ENCODE measurements around the gene PIWIL1. TPM values are rescaled to one million over a fixed set of nuclear protein-coding genes. Genes with fewer than 3 reads are reported as not detected.

The PIWIL1 gene
- total RNA-seq, 2 experiments from 2014 or later = not detected

GRCh38 chr12:130412384-130412783, 74.7 kb downstream of the PIWIL1 start:
- no peak for DNase-seq
- ChIA-PET CTCF (no interaction called here), POLR2A (no interaction called here)
- Mint-ChIP-seq H3K36me3 (ENCODE audit: low read depth) (no peaks in the 10 kb centered on the region), H3K4me3 (no peak overlapping the region), H3K27ac (no peak overlapping the region), H3K4me1 (no peaks in the 10 kb centered on the region), H3K27me3 (no peaks in the 10 kb centered on the region), H3K9me3 (peaks cover 2% of the 10 kb centered on the region)

- ChIA-PET CTCF (no interaction called here), POLR2A (no interaction called here)
- H3K4me3 Mint-ChIP-seq = no peak overlapping the region
- no peak for DNase-seq
- no peaks in the 10 kb centered on the region for H3K36me3 Mint-ChIP-seq (ENCODE audit: low read depth)
- H3K9me3 Mint-ChIP-seq = peaks cover 1% of the 10 kb centered on the region
- H3K27me3 Mint-ChIP-seq = no peaks in the 10 kb centered on the region
- H3K4me1 Mint-ChIP-seq = no peaks in the 10 kb centered on the region
- no peak overlapping the region for H3K27ac Mint-ChIP-seq
Observed at GRCh38 chr12:130413909-130414308, 76.2 kb downstream of the PIWIL1 start.

GRCh38 chr12:130414381-130414780, 76.7 kb downstream of the PIWIL1 start:
- Mint-ChIP-seq H3K27me3 (no peaks in the 10 kb centered on the region), H3K9me3 (no peaks in the 10 kb centered on the region), H3K36me3 (ENCODE audit: low read depth) (no peaks in the 10 kb centered on the region), H3K27ac (no peak overlapping the region), H3K4me3 (no peak overlapping the region), H3K4me1 (no peaks in the 10 kb centered on the region)
- DNase-seq = no peak
- ChIA-PET CTCF (no interaction called here), POLR2A (no interaction called here)

DNA sequence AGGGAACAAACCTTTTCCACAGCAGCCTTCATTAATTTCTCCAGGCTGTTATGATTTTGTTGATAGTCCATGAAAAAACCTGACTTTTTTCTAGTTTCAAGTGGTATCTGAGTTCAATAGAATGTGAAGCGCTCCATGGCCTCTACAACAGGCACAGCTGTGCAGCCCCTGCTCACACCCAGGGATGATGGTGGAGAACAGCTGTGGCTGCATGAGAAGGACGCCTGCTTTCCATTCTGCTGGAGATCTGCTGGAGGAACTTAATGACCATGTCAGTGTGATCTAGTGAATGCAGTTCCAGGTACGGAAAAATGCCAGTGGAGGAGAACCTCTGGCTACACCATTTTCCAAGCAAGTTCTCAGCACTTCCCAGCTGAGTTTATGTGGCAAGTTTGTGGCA, 80.6 kb downstream of the PIWIL1 start:
- CTCF ChIA-PET = no interaction called here
- no peaks in the 10 kb centered on the region for H3K4me1 Mint-ChIP-seq
- no peaks in the 10 kb centered on the region for H3K9me3 Mint-ChIP-seq
- H3K27me3 Mint-ChIP-seq = no peaks in the 10 kb centered on the region
- no peak overlapping the region for H3K27ac Mint-ChIP-seq
- H3K4me3 Mint-ChIP-seq = no peak overlapping the region
- H3K36me3 Mint-ChIP-seq (ENCODE audit: low read depth) = no peaks in the 10 kb centered on the region
- POLR2A ChIA-PET = no interaction called here
- DNase-seq = no peak

- no peaks in the 10 kb centered on the region for H3K36me3 Mint-ChIP-seq (ENCODE audit: low read depth)
- CTCF ChIA-PET = no interaction called here
- no peaks in the 10 kb centered on the region for H3K9me3 Mint-ChIP-seq
- no peaks in the 10 kb centered on the region for H3K27me3 Mint-ChIP-seq
- H3K27ac Mint-ChIP-seq = no peak overlapping the region
- H3K4me3 Mint-ChIP-seq = no peak overlapping the region
- POLR2A ChIA-PET = no interaction called here
- no peak for DNase-seq
- H3K4me1 Mint-ChIP-seq = no peaks in the 10 kb centered on the region
Observed at GRCh38 chr12:130419116-130419515, 81.4 kb downstream of the PIWIL1 start.

DNA sequence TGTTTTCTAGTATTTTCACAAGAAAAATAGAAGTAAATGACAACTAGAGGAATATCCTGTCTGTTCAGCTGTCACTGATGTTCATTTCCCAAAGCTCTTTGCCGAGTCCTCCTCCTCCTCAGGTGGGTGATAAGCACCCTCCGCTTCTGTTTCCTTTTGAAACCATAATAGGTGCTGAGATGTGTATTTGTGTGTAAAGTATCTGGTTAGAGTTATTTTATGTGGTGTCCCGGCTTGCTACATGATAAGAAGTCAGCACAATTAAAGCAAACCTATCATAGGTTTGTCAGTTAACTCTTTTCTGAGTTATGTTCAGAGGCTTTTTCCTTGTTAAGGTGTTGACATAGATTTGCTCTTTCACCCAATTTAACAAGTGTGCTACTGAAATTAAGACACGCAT, 82.4 kb downstream of the PIWIL1 start:
- no peaks in the 10 kb centered on the region for H3K36me3 Mint-ChIP-seq (ENCODE audit: low read depth)
- H3K27ac Mint-ChIP-seq = no peak overlapping the region
- H3K27me3 Mint-ChIP-seq = no peaks in the 10 kb centered on the region
- H3K4me3 Mint-ChIP-seq = no peak overlapping the region
- ChIA-PET POLR2A (no interaction called here), CTCF (no interaction called here)
- H3K9me3 Mint-ChIP-seq = no peaks in the 10 kb centered on the region
- no peaks in the 10 kb centered on the region for H3K4me1 Mint-ChIP-seq
- no peak for DNase-seq

DNA sequence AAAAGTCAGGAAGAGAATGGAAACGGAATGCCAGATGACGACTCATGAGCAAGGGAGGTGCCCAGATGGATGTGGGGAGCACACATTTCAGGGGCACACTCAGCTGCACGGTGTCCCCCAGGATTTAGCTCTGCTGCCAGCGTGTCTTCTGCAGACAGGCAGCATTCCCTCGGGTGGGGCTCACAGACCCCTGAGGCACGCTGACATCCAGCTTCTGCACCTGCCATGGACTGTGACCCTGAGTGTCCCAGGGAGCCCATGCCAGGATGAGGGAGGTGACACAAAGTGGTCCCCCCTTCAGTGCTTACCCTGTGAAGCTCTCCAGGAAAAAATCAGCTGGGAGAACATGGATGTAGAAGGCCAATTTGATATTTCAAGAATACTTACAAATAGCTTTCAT, 84.2 kb downstream of the PIWIL1 start:
- Mint-ChIP-seq H3K36me3 (ENCODE audit: low read depth) (no peaks in the 10 kb centered on the region), H3K4me3 (no peak overlapping the region), H3K27ac (no peak overlapping the region), H3K27me3 (no peaks in the 10 kb centered on the region), H3K4me1 (no peaks in the 10 kb centered on the region), H3K9me3 (peaks cover 5% of the 10 kb centered on the region)
- no peak for DNase-seq
- ChIA-PET CTCF (no interaction called here), POLR2A (no interaction called here)

Other genes starting within 250 kb of the PIWIL1 start
- gene FZD10, start 175.4 kb upstream of the PIWIL1 start, total RNA-seq = not detected

Measured in activated CD4-positive, alpha-beta memory T cell treated with anti-CD3 and anti-CD28 coated beads, Interleukin-2, amount 10 ng/mL, durations not matched to agents 7 days and 5 days (primary cell).